ENCODE data around the gene ARIH1.
A peak's percentile ranks its signal among the peaks of the same experiment; 100 is the strongest.

Gene ARIH1

GRCh38 chr15:72536506-72536905 is 62.4 kb downstream of the ARIH1 start:
- H3K36me3 ChIP-seq = peaks cover 60 to 92% (median 72%) of the 10 kb centered on the region in 11 experiments

GRCh38 chr15:72538931-72539330 is 64.8 kb downstream of the ARIH1 start:
- Histone ChIP-seq H3K4me3 (peak overlapping the region in 1 of 10 experiments; percentile 13; a peak in 1 of 20 replicates), H3K4me1 (peaks cover 0 to 18% (median 8%) of the 10 kb centered on the region in 10 experiments; a peak in 14 of 20 replicates), H3K27ac (no peak overlapping the region), H3K4me2 (no peak overlapping the region), H3K9ac (no peak overlapping the region), H3K9me3 (replicated peaks in 1 of 11) (peaks cover 57 to 74% (median 68%) of the 10 kb centered on the region in 11 experiments), H3K27me3 (no peaks in the 10 kb centered on the region), H3K36me3 (peaks cover 67 to 100% (median 76%) of the 10 kb centered on the region in 11 experiments), H4K20me1 (peaks cover 8 to 77% (median 54%) of the 10 kb centered on the region in 11 experiments; a peak in 21 of 22 replicates)
- no peak for TF ChIP-seq Cebpa-rat (IDR thresholded peaks at IDR 0.05)

More at GRCh38 chr15:72536506-72536905, 62.4 kb downstream of the ARIH1 start:
- Histone ChIP-seq H3K27me3 (no peaks in the 10 kb centered on the region), H3K27ac (no peak overlapping the region), H3K4me1 (peaks cover 0 to 29% (median 19%) of the 10 kb centered on the region in 10 experiments; a peak in 18 of 20 replicates), H3K9me3 (replicated peaks in 1 of 11) (peaks cover 53 to 72% (median 62%) of the 10 kb centered on the region in 11 experiments), H3K4me2 (no peak overlapping the region), H3K9ac (no peak overlapping the region), H3K4me3 (no peak overlapping the region), H4K20me1 (peaks cover 18 to 78% (median 55%) of the 10 kb centered on the region in 11 experiments; a peak in 20 of 22 replicates)
- TF ChIP-seq Cebpa-rat (IDR thresholded peaks at IDR 0.05) = no peak

DNA sequence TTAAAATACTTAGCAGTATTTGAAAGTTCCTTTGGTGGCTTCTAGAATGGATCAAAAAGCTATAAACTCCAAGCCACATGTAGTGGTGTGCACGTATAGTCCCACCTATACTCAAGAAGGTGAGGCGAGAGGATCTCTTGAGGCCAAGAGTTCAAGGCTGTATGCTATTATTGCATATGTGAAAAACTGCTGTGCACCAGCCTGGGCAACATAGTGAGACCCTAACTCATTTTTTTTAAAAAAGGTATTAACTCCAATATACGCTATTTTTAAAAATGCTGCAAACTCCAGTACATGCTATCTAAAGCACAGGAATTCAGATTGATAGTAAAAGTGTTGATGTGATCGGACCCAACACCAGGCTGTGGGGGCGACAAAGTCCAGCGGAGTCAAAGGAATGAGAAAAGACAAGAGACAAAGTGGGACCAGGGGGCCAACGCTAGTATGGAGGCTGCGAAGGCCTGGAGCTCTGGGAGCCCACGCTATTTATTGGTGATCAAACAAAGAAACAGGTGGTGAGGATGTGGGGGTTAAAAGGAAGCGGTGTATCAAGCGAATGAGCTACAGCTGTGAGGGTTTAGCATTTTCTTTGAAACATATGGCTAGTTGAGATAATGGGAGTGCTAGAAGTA is 66.6 kb downstream of the ARIH1 start:
- Histone ChIP-seq H3K4me1 (peaks cover 0 to under 1% (median 0%) of the 10 kb centered on the region in 10 experiments; a peak in 1 of 20 replicates), H3K9ac (no peak overlapping the region), H3K27ac (no peak overlapping the region), H3K36me3 (peaks cover 66 to 100% (median 84%) of the 10 kb centered on the region in 11 experiments), H3K27me3 (no peaks in the 10 kb centered on the region), H3K4me3 (peak overlapping the region in 2 of 10 experiments; percentile 20 to 27; a peak in 2 of 20 replicates), H4K20me1 (peaks cover 14 to 77% (median 55%) of the 10 kb centered on the region in 11 experiments; a peak in 19 of 22 replicates), H3K9me3 (replicated peaks in 1 of 11) (peaks cover 54 to 65% (median 61%) of the 10 kb centered on the region in 11 experiments), H3K4me2 (no peak overlapping the region)
- TF ChIP-seq Cebpa-rat (IDR thresholded peaks at IDR 0.05) = no peak

- peaks cover 20 to 77% (median 55%) of the 10 kb centered on the region in 11 experiments; a peak in 19 of 22 replicates for H4K20me1 ChIP-seq
- TF ChIP-seq Cebpa-rat (IDR thresholded peaks at IDR 0.05) = no peak
Measured at GRCh38 chr15:72541674-72542073, 67.5 kb downstream of the ARIH1 start.

GRCh38 chr15:72545156-72545555 is 71.0 kb downstream of the ARIH1 start:
- no peak overlapping the region for H3K27ac ChIP-seq
- H3K9me3 ChIP-seq (replicated peaks in 1 of 11) = peaks cover 14 to 21% (median 17%) of the 10 kb centered on the region in 11 experiments
- TF ChIP-seq Cebpa-rat (IDR thresholded peaks at IDR 0.05) = no peak
- no peaks in the 10 kb centered on the region for H3K27me3 ChIP-seq
- no peak overlapping the region for H3K4me3 ChIP-seq
- H3K9ac ChIP-seq = no peak overlapping the region
- 0 out of 20 replicates have a peak, but pooled peaks cover 0 to 8% (median 0%) of the 10 kb centered on the region in 10 experiments for H3K4me1 ChIP-seq
- H3K36me3 ChIP-seq = peaks cover 58 to 100% (median 82%) of the 10 kb centered on the region in 11 experiments
- H4K20me1 ChIP-seq = peaks cover 46 to 90% (median 83%) of the 10 kb centered on the region in 11 experiments; a peak in 21 of 22 replicates
- no peak overlapping the region for H3K4me2 ChIP-seq

More at GRCh38 chr15:72541674-72542073, 67.5 kb downstream of the ARIH1 start:
- Histone ChIP-seq H3K9ac (no peak overlapping the region), H3K27ac (no peak overlapping the region), H3K9me3 (replicated peaks in 1 of 11) (peaks cover 48 to 56% (median 51%) of the 10 kb centered on the region in 11 experiments), H3K4me1 (no peaks in the 10 kb centered on the region), H3K36me3 (peaks cover 66 to 100% (median 84%) of the 10 kb centered on the region in 11 experiments), H3K4me2 (no peak overlapping the region), H3K4me3 (no peak overlapping the region), H3K27me3 (no peaks in the 10 kb centered on the region)

DNA sequence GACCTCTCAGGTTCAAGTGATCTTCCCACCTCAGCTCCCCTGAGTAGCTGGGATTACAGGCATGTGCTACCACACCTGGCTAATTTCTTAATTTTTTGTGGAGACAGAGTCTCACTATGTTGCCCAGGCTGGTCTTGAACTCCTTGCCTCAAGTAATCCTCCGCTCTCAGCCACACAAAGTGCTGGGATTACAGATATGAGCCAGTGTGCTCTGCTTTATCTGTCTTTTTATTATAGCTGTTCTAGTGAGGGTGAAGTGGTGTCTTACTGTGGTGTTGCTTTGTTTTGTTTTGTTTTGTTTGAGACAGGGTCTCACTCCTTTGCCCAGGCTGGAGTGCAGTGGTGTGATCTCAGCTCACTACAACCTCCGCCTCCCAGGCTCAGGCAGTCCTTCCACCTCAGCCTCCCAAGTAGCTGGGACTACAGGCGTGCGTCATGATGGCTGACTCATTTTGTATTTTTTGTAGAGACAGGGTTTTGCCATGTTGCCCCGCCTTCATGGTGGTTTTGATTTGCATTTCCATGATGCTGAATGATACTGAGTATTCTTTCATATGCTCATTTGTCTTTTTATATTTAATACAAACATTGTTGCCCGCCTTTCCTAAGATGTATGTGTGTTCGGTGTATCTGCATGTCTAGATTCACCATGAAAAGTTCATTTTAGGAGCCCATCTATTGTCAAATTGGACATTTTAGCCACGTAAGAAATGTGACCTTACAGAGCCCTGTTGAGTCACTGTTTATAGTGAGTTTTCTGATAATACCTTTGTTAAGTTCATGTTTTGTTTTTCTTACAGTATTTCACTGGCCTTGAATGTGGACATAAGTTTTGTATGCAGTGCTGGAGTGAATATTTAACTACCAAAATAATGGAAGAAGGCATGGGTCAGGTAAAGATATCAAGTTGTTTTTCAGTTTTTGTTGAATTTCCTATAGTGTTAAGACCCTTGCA is 80.6 kb downstream of the ARIH1 start:
- no peaks in the 10 kb centered on the region for H3K9me3 ChIP-seq (replicated peaks in 1 of 11)
- H3K27ac ChIP-seq = no peak overlapping the region
- H3K4me2 ChIP-seq = no peak overlapping the region
- H4K20me1 ChIP-seq = peaks cover 57 to 100% (median 97%) of the 10 kb centered on the region in 11 experiments
- peaks cover 68 to 100% (median 85%) of the 10 kb centered on the region in 11 experiments for H3K36me3 ChIP-seq
- no peak overlapping the region for H3K4me3 ChIP-seq
- H3K27me3 ChIP-seq = no peaks in the 10 kb centered on the region
- peaks cover 0 to 16% (median 0%) of the 10 kb centered on the region in 10 experiments; a peak in 6 of 20 replicates for H3K4me1 ChIP-seq
- TF ChIP-seq Cebpa-rat (IDR thresholded peaks at IDR 0.05) = no peak
- no peak overlapping the region for H3K9ac ChIP-seq

DNA sequence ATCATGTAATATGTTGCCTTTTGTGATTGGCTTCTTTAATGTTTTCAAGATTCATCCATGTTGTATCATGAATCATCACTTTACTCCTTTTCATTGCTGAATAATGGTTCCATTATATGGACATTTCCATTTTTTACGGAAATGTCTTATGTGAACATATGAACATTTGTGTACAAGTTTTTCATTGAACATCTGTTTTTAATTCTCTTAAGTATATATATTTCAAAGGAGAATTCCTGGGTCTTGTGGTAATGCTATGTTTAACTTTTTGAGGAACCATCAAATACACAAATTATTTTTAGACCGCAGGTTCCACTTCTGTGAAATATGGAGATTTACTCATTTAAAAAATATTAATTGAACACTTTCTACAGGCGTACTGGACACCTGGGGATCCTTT is 85.7 kb downstream of the ARIH1 start:
- no peak overlapping the region for H3K27ac ChIP-seq
- H3K4me1 ChIP-seq = peaks cover 0 to 56% (median 11%) of the 10 kb centered on the region in 10 experiments; a peak in 10 of 20 replicates
- H4K20me1 ChIP-seq = peaks cover 36 to 100% (median 91%) of the 10 kb centered on the region in 11 experiments
- peaks cover 78 to 100% (median 97%) of the 10 kb centered on the region in 11 experiments for H3K36me3 ChIP-seq
- no peak overlapping the region for H3K9ac ChIP-seq
- H3K27me3 ChIP-seq = no peaks in the 10 kb centered on the region
- no peak overlapping the region for H3K4me3 ChIP-seq
- no peak for TF ChIP-seq Cebpa-rat (IDR thresholded peaks at IDR 0.05)
- no peaks in the 10 kb centered on the region for H3K9me3 ChIP-seq (replicated peaks in 1 of 11)
- H3K4me2 ChIP-seq = peak overlapping the region in 2 of 11 experiments; percentile 2 to 9; a peak in 2 of 22 replicates

DNA sequence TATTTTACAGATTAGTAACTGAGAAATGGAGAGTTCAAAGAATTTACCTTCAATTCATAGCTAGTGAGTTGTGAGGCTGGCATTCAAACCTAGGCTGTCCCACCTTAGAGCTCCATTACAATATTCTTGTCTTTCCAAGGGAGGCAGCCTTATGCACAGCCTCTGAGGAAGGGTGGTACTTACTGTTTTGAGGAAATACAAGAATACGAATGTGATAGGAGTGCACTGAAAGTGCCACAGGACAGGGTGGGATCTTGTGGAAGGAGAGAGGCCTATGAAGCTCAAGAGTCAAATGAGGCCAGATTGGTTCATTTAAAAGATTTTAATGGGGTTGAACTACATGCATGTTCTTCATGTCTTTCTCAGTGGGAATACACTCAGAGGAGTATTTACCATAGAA is 86.3 kb downstream of the ARIH1 start:
- peak overlapping the region in 1 of 11 experiments; percentile 5; a peak in 1 of 22 replicates for H3K4me2 ChIP-seq
- no peak overlapping the region for H3K9ac ChIP-seq
- peaks cover 33 to 100% (median 84%) of the 10 kb centered on the region in 11 experiments for H4K20me1 ChIP-seq
- peaks cover 77 to 100% (median 97%) of the 10 kb centered on the region in 11 experiments for H3K36me3 ChIP-seq
- no peak overlapping the region for H3K4me3 ChIP-seq
- H3K9me3 ChIP-seq (replicated peaks in 1 of 11) = no peaks in the 10 kb centered on the region
- no peak overlapping the region for H3K27ac ChIP-seq
- H3K27me3 ChIP-seq = no peaks in the 10 kb centered on the region
- TF ChIP-seq Cebpa-rat (IDR thresholded peaks at IDR 0.05) = no peak
- H3K4me1 ChIP-seq = peaks cover 0 to 58% (median 11%) of the 10 kb centered on the region in 10 experiments; a peak in 10 of 20 replicates
